Cerebellar cortex (tissue), 1 donor: ENCODE data around the gene COL5A3.
"Not testable (repeated sequence)": the region's sequence is repeated elsewhere in the genome, so short reads cannot be mapped to it uniquely, and the experiment has no call there.

Experiments
- DNase-seq: peaks from one replicate; pipeline ENCODE4 v3.0.0-alpha.2; 2015; ENCODE audit warnings: low spot score

Gene COL5A3

GRCh38 chr19:9937001-9937411, 73.3 kb downstream of the COL5A3 start:
- no peak for DNase-seq

GRCh38 chr19:9936326-9937000, 73.8 kb downstream of the COL5A3 start, which contains the start of gene OLFM2:
Gene OLFM2, minus strand, starts transcription at chr19:9936515. Its CDS starts 149 bp downstream, at chr19:9936366.
- DNase-seq, result no peak

GRCh38 chr19:9935506-9936325, 74.6 kb downstream of the COL5A3 start:
- DNase-seq, result no peak

GRCh38 chr19:9934132-9934950, 76.0 kb downstream of the COL5A3 start:
- peak; percentile 53 for DNase-seq

- DNase-seq, result no peak
These were observed 77.5 kb downstream of the COL5A3 start for GRCh38 chr19:9932835-9933234.

- no peak for DNase-seq
These were observed 78.7 kb downstream of the COL5A3 start for GRCh38 chr19:9931629-9932028.

- DNase-seq, result no peak
These were observed 86.9 kb downstream of the COL5A3 start for GRCh38 chr19:9923440-9923839.

- DNase-seq, result not testable (repeated sequence)
These were observed 87.4 kb downstream of the COL5A3 start for GRCh38 chr19:9922782-9923379.

GRCh38 chr19:9917321-9917720, 93.0 kb downstream of the COL5A3 start:
- peak; percentile 76 for DNase-seq

GRCh38 chr19:9916719-9917118, 93.6 kb downstream of the COL5A3 start:
- DNase-seq, result no peak

GRCh38 chr19:9914315-9915207, 95.7 kb downstream of the COL5A3 start:
- DNase-seq, result peak; percentile 65

- DNase-seq, result no peak
These were observed 96.3 kb downstream of the COL5A3 start for GRCh38 chr19:9914001-9914314.

- no peak for DNase-seq
These were observed 96.9 kb downstream of the COL5A3 start for GRCh38 chr19:9913237-9914000.

GRCh38 chr19:9912551-9913236, 97.6 kb downstream of the COL5A3 start:
- no peak for DNase-seq

GRCh38 chr19:9911524-9912185, 98.6 kb downstream of the COL5A3 start:
- DNase-seq, result no peak

- no peak for DNase-seq
These were observed 99.7 kb downstream of the COL5A3 start for GRCh38 chr19:9910625-9911024.
